Measurements from ENCODE around the gene TMBIM4. TPM values are rescaled to one million over a fixed set of nuclear protein-coding genes. Genes with fewer than 3 reads are reported as not detected.

TMBIM4 gene
- polyA plus RNA-seq, 2 donors, result 83.6 to 104 TPM

DNA sequence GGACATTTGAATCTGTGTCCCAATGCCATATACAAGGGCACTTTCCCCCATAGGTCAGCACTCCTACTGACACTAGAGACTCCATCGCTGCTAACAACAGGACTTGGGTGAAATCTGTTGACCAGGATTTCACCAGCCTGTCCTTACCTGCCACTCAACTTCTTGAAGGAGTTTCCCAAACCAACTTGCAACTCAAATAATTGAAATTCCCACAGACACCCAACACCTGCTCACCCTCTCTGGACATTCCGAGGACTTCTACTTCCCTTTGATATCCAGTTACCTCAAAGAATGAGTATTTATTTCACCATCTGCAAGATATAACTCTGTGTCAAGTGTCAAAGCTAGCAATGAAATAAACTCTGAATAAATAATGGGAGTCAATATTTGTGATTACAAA is 83.8 kb downstream of the TMBIM4 start:
- Histone ChIP-seq H3K27ac (ENCODE audit: low read depth in 2 of 2, low read length in 1 of 2) (no peak overlapping the region), H3K27me3 (ENCODE audit: control insufficient read depth in 1 of 2, insufficient read depth in 2 of 2, low read length in 2 of 2) (no peaks in the 10 kb centered on the region), H3K4me3 (ENCODE audit: low read depth in 1 of 2, low read length in 2 of 2) (no peak overlapping the region), H3K4me1 (ENCODE audit: control insufficient read depth in 2 of 2, insufficient read depth in 2 of 2, low read length in 1 of 2) (no peaks in the 10 kb centered on the region), H3K36me3 (ENCODE audit: control insufficient read depth in 2 of 2, insufficient read depth in 2 of 2, low read length in 1 of 2) (no peaks in the 10 kb centered on the region), H3K9me3 (ENCODE audit: control insufficient read depth in 2 of 2, insufficient read depth in 1 of 2, low read depth in 1 of 2, low read length in 1 of 2) (no peaks in the 10 kb centered on the region)
- WGBS, 2 donors, result 89% methylated on average over 2 of the region's 2 CpGs

Other genes starting within 250 kb of the TMBIM4 start
- 10 to 100 TPM in 1 of 2 donors, 1 to 10 TPM in 1; 6.3 to 17.6 TPM for gene LLPH, start 39.2 kb downstream of the TMBIM4 start, polyA plus RNA-seq
- gene IRAK3, start 19.2 kb upstream of the TMBIM4 start, polyA plus RNA-seq, result under 1 TPM; 0.73 to 0.76 TPM
- gene HELB, start 132.5 kb upstream of the TMBIM4 start, polyA plus RNA-seq, result under 1 TPM; 0.31 to 0.57 TPM